NCI-H2171 treated with DMSO at 0.1 percent for 48 hours (cell line): ENCODE results near the gene SAYSD1.
A peak's percentile ranks its signal among the peaks of the same experiment; 100 is the strongest.

ENCODE experiments used
- DNase-seq: peaks from one replicate; lab custom pipeline; 2025; lab: John Stamatoyannopoulos, UW

SAYSD1 gene

GRCh38 chr6:39108041-39108839 lies 6.7 kb downstream of the SAYSD1 start:
- DNase-seq: no peak

- DNase-seq: no peak
Measured at GRCh38 chr6:39107641-39108040, 7.3 kb downstream of the SAYSD1 start.

GRCh38 chr6:39107034-39107433 lies 8.0 kb downstream of the SAYSD1 start:
- no peak for DNase-seq

GRCh38 chr6:39104528-39104927 lies 10.5 kb downstream of the SAYSD1 start:
- no peak for DNase-seq

- DNase-seq: no peak
Measured at GRCh38 chr6:39102821-39103136, 12.2 kb downstream of the SAYSD1 start.

GRCh38 chr6:39102071-39102820 lies 12.7 kb downstream of the SAYSD1 start:
- DNase-seq: no peak

GRCh38 chr6:39100358-39100757 lies 14.6 kb downstream of the SAYSD1 start:
- DNase-seq: no peak

GRCh38 chr6:39095578-39095977 lies 19.4 kb downstream of the SAYSD1 start:
- DNase-seq: no peak

GRCh38 chr6:39093149-39093708 lies 21.8 kb downstream of the SAYSD1 start:
- no peak for DNase-seq

GRCh38 chr6:39092124-39092523 lies 22.9 kb downstream of the SAYSD1 start:
- DNase-seq: no peak

GRCh38 chr6:39091220-39091619 lies 23.8 kb downstream of the SAYSD1 start:
- DNase-seq: no peak

- no peak for DNase-seq
Measured at GRCh38 chr6:39090036-39090435, 24.9 kb downstream of the SAYSD1 start.

GRCh38 chr6:39088331-39088730 lies 26.7 kb downstream of the SAYSD1 start:
- no peak for DNase-seq

GRCh38 chr6:39087197-39087596 lies 27.8 kb downstream of the SAYSD1 start:
- no peak for DNase-seq

- no peak for DNase-seq
Measured at GRCh38 chr6:39086711-39087110, 28.3 kb downstream of the SAYSD1 start.

- no peak for DNase-seq
Measured at GRCh38 chr6:39086294-39086693, 28.7 kb downstream of the SAYSD1 start.

- DNase-seq: no peak
Measured at GRCh38 chr6:39085129-39085797, 29.7 kb downstream of the SAYSD1 start.

- DNase-seq: no peak
Measured at GRCh38 chr6:39084506-39084905, 30.5 kb downstream of the SAYSD1 start.

GRCh38 chr6:39083231-39083634 lies 31.8 kb downstream of the SAYSD1 start:
- peak; percentile 4 for DNase-seq

- DNase-seq: no peak
Measured at GRCh38 chr6:39082310-39082709, 32.7 kb downstream of the SAYSD1 start.

- no peak for DNase-seq
Measured at GRCh38 chr6:39080246-39080875, 34.6 kb downstream of the SAYSD1 start.
